Left lung (tissue), 10 donors: ENCODE data around the gene OLFML2A. TPM values are rescaled to one million over a fixed set of nuclear protein-coding genes. Genes with fewer than 3 reads are reported as not detected.

Source experiments
- ATAC-seq: fragments of 200-7000 bp; cut with Tn5 transposase; one replicate; pipeline ENCODE4 v1.9.1; 2020; ENCODE audit warnings: moderate library complexity
- DNase-seq, 4 donors: peaks; one replicate each; pipeline ENCODE4 v3.0.0-alpha.2; 2013 to 2020
- H3K27ac ChIP-seq, 2 donors: fragments of 200-600 bp; sonication (generic) in 1 of 2; one replicate each; pipeline versions ENCODE4 v1.5.0 to v1.8.0; 2020 to 2021
- H3K27me3 ChIP-seq, 2 donors: fragments of 200-600 bp; sonication (generic) in 1 of 2; one replicate each; pipeline versions ENCODE4 v1.5.0 to v1.8.0; 2020 to 2021
- H3K36me3 ChIP-seq, 2 donors: fragments of 200-600 bp; sonication (generic) in 1 of 2; one replicate each; pipeline versions ENCODE4 v1.5.0 to v1.8.0; 2020 to 2021
- H3K4me1 ChIP-seq, 2 donors: fragments of 200-600 bp; one replicate each; pipeline ENCODE4 v1.8.0; 2021
- H3K4me3 ChIP-seq, 2 donors: fragments of 200-600 bp; sonication (generic) in 1 of 2; one replicate each; pipeline versions ENCODE4 v1.5.0 to v1.8.0; 2020 to 2021; ENCODE audit warnings: mild to moderate bottlenecking in 1 of 2
- H3K9me3 ChIP-seq, 2 donors: fragments of 200-600 bp; sonication (generic) in 1 of 2; one replicate each; pipeline versions ENCODE4 v1.5.0 to v1.8.0; 2020 to 2021
- intact Hi-C, 2 donors: fragments of 100-400 bp; cut with DNase I; formaldehyde crosslinking; loops; one replicate each; pipeline versions ENCODE4 v1.11.2 to v1.14.2; 2022
- polyA plus RNA-seq, 6 donors: library from polyadenylated mRNA; unstranded; fragments of 120-200 nt; gene quantifications; one replicate each; pipeline ENCODE4 v1.2.1, GENCODE V29; 2013; ENCODE audit not compliant: insufficient read length in 6 of 6
- total RNA-seq, 2 donors: library from RNA; stranded (reverse); fragmentation: NEBNext Ultra II Directional; extraction: Animal tissue kit (Norgen Biotek cat#: 25700); gene quantifications; one replicate each; pipeline ENCODE4 v1.2.1, GENCODE V29; 2021
- TF ChIP-seq, protein P1 (sequence below), 2 donors: fragments of 200-600 bp; sonication (generic) in 1 of 2; IDR thresholded peaks; one replicate each; pipeline versions ENCODE4 v1.5.0 to v1.8.0; 2021; ENCODE audit warnings: antibody characterized with exemption in 2 of 2
- donor health status: DM: no; HTN: yes; CAD: no.
- donor health status: DM: no; HTN: no; CAD: no.

Gene OLFML2A
- total and polyA plus RNA-seq, 8 donors = 10.5 to 67.4 (median 41.3) TPM

DNA sequence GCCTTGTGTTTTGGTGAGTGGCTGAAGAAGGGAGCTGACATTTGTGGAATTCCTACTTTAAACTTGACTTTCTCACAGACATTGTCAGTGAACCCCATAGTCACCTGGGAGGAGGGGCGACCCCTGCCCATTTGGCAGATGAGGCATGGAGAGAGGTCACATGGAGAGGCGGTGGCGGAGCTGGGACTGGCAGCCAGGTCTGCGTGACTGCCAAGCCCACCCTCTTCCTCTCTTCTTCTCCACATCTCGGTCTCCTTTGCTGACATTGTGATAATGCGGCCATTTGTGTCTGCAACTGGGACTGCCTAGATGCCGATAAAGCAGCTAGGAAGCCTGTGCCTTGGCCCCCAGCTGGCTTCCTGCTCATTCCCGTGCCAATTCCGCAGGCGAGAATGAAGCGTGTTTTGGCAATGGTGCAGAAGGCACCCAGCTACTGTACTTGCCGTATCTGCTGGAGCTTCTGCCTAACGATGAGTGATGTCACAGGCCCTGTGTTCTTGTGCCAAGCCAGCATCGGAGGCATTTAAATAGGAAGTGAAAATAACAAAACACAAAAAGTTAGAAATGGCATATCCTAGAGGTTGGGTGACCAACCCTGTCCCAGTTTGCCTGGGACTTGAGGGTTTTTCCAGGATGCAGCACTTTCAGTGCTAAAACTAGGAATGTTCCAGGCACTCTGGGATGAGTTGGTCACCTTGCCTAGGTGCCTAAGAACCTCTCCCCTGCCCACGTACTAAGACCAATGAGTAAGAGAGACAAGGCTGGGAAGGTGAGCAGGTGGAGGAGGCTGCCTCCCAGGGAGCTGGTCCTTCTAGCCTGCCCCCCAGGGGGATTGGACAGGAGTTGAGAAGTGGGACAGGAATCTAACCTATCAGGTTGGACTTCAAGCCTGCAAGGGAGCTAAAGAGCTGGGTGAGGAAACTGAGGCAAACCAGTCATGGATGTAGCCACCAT lies 23.6 kb downstream of the OLFML2A start:
- peak; percentile 66 for ATAC-seq
- no peaks in the 10 kb centered on the region for H3K9me3 ChIP-seq
- no peak overlapping the region for H3K4me3 ChIP-seq
- no peak overlapping the region for H3K27ac ChIP-seq
- no peaks in the 10 kb centered on the region for H3K27me3 ChIP-seq
- intact Hi-C loops = no loop called here
- H3K4me1 ChIP-seq = peaks cover 12 to 43% of the 10 kb centered on the region in 2 donors
- peak in 3 of 4 donors; percentile 58 to 73 (median 65) for DNase-seq
- TF ChIP-seq, protein P1, sequence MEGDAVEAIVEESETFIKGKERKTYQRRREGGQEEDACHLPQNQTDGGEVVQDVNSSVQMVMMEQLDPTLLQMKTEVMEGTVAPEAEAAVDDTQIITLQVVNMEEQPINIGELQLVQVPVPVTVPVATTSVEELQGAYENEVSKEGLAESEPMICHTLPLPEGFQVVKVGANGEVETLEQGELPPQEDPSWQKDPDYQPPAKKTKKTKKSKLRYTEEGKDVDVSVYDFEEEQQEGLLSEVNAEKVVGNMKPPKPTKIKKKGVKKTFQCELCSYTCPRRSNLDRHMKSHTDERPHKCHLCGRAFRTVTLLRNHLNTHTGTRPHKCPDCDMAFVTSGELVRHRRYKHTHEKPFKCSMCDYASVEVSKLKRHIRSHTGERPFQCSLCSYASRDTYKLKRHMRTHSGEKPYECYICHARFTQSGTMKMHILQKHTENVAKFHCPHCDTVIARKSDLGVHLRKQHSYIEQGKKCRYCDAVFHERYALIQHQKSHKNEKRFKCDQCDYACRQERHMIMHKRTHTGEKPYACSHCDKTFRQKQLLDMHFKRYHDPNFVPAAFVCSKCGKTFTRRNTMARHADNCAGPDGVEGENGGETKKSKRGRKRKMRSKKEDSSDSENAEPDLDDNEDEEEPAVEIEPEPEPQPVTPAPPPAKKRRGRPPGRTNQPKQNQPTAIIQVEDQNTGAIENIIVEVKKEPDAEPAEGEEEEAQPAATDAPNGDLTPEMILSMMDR (IDR thresholded peaks at IDR 0.05) = no peak
- H3K36me3 ChIP-seq = no peaks in the 10 kb centered on the region

DNA sequence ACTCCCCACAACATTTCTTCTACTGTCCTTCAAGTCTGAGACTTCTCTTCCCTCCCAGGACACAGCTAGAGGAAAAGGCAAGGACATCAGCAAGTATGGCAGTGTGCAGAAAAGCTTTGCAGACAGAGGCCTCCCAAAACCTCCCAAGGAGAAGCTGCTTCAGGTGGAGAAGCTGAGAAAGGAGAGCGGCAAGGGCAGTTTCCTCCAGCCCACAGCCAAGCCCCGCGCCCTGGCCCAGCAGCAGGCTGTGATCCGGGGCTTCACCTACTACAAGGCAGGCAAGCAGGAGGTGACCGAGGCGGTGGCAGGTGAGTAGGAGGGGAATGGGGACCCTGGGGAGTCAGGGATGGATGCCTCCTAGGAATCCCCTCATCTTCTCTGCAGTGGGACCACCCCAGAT lies 24.4 kb downstream of the OLFML2A start:
- Histone ChIP-seq H3K27ac (no peak overlapping the region), H3K27me3 (no peaks in the 10 kb centered on the region), H3K4me1 (peaks cover 8 to 36% of the 10 kb centered on the region in 2 donors), H3K9me3 (no peaks in the 10 kb centered on the region), H3K4me3 (no peak overlapping the region), H3K36me3 (no peaks in the 10 kb centered on the region)
- ATAC-seq (no peak), DNase-seq (peak in 1 of 4 donors; percentile 59)
- intact Hi-C loops = no loop called here
- TF ChIP-seq, protein P1 (IDR thresholded peaks at IDR 0.05) = no peak

DNA sequence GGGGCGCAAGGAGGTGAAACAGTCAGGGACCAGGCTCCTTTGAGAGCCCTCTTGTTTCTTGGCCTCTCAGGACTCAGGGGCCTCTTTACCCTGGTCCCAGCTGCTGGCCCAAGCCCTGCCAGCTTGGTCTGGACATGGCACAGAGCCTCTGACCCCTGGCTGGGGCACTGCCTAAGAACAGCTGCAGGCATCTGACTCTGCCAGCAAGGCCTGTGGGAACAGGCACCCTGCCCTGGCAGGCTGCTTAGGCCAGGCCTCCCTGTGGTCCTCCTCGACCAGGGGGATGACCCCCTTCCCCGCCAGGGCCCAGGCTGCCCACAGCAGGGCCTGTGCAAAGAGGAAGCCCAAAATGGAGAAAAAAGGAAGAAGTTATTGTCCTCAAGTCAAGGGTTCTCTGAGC lies 25.5 kb downstream of the OLFML2A start:
- peaks cover 7 to 26% of the 10 kb centered on the region in 2 donors for H3K4me1 ChIP-seq
- TF ChIP-seq, protein P1 (IDR thresholded peaks at IDR 0.05) = no peak
- intact Hi-C loops = no loop called here

DNA sequence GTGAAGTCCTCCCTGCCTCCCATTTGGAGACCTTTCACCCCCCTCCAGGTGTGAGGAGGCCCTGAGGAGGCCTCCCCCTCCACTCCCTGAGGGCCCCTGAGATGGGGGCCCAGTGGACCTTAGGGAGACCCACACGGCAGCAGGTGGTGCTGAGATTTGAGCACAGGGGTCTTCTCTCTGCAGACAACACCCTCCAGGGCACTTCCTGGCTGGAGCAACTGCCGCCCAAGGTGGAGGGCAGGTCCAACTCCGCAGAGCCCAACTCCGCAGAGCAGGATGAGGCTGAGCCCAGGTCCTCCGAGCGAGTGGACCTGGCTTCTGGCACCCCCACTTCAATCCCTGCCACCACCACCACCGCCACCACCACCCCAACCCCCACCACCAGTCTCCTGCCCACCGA lies 27.0 kb downstream of the OLFML2A start:
- H3K4me1 ChIP-seq = peaks cover 7 to 22% of the 10 kb centered on the region in 2 donors
- ATAC-seq (no peak), DNase-seq (peak in 1 of 4 donors; percentile 63)
- intact Hi-C loops = no loop called here
- no peak overlapping the region for H3K4me3 ChIP-seq
- no peak overlapping the region for H3K27ac ChIP-seq
- TF ChIP-seq, protein P1 (IDR thresholded peaks at IDR 0.05) = no peak
- H3K36me3 ChIP-seq = no peaks in the 10 kb centered on the region
- H3K9me3 ChIP-seq = no peaks in the 10 kb centered on the region
- no peaks in the 10 kb centered on the region for H3K27me3 ChIP-seq

More for the DNA sequence above, 25.5 kb downstream of the OLFML2A start:
- ATAC-seq (no peak), DNase-seq (peak in 1 of 4 donors; percentile 71)
- Histone ChIP-seq H3K27me3 (no peaks in the 10 kb centered on the region), H3K36me3 (no peaks in the 10 kb centered on the region), H3K4me3 (no peak overlapping the region), H3K27ac (no peak overlapping the region), H3K9me3 (no peaks in the 10 kb centered on the region)

DNA sequence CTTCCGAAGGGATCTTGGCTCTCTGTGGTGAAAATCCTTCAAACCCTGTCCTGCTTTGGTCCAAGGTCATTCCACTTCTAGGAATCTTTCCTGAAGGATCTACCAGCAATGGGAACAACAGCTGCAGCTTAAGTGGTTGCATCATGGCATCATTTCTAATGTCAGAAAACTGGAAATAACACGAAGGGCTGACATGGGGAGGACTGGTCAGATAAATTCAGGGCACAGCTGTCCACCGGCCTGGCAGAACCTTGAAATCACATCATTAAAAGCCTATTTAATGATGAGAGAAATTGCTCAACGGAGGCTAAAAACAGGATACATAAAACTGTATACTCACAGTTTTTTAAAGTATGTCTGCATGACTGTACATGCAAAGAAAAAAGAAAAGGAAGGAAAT lies 28.3 kb downstream of the OLFML2A start:
- no peaks in the 10 kb centered on the region for H3K9me3 ChIP-seq
- intact Hi-C loops = no loop called here
- peaks cover 3 to 13% of the 10 kb centered on the region in 2 donors for H3K4me1 ChIP-seq
- H3K27me3 ChIP-seq = no peaks in the 10 kb centered on the region
- H3K36me3 ChIP-seq = no peaks in the 10 kb centered on the region
- TF ChIP-seq, protein P1 (IDR thresholded peaks at IDR 0.05) = no peak
- DNase-seq = peak in 2 of 4 donors; percentile 85 to 90
- no peak for ATAC-seq
- H3K4me3 ChIP-seq = no peak overlapping the region
- H3K27ac ChIP-seq = no peak overlapping the region
